GM21367 (cell line): ENCODE data around the gene MT3.
"Not testable (repeated sequence)": the region's sequence is repeated elsewhere in the genome, so short reads cannot be mapped to it uniquely, and the experiment has no call there.

ENCODE experiments used
- ATAC-seq: cut with Tn5 transposase; IDR thresholded peaks from one replicate; pipeline ENCODE4 v1.9.1; 2021; ENCODE audit not compliant: unreplicated experiment

MT3 gene

DNA sequence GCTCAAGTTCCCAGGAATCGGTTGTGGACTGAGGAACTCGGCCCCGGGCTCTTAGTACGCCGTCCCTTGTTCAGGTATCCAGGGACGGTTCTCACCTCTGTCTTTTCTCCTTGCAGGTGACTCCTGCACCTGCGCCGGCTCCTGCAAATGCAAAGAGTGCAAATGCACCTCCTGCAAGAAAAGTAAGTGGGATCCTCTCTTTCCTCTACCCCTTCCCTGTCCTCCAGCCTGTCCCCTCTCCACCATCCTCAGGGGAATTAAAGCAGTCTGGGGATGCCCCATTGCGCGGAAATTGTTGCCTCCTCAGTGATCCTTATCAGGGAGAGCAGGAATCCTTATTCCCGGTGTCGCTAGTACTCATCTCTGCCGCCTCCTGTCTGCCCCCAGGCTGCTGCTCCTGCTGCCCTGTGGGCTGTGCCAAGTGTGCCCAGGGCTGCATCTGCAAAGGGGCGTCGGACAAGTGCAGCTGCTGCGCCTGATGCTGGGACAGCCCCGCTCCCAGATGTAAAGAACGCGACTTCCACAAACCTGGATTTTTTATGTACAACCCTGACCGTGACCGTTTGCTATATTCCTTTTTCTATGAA, 19.6 kb downstream of the MT3 start:
- no peak for ATAC-seq

DNA sequence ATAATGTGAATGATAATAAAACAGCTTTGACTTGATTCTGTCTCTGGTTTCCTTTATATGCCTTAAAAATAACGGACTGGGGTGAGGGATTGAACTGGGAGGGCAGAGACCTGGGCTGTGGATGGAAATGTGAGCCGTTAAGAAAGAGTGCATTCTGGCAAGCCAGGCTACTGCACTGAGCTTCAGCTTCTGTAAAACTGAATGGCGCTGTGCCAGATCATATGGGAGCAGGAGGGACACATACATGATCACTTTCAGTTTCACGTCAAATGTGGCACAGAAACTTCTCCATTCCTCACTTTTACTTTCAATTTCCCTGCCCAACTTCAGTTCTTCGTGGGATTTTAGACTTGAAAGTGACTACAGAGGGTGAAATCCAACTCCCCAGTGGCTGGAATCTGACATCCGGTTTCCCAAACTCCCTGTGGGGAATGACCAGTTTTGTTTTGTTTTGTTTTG, 20.2 kb downstream of the MT3 start:
- peak; percentile 40 for ATAC-seq

DNA sequence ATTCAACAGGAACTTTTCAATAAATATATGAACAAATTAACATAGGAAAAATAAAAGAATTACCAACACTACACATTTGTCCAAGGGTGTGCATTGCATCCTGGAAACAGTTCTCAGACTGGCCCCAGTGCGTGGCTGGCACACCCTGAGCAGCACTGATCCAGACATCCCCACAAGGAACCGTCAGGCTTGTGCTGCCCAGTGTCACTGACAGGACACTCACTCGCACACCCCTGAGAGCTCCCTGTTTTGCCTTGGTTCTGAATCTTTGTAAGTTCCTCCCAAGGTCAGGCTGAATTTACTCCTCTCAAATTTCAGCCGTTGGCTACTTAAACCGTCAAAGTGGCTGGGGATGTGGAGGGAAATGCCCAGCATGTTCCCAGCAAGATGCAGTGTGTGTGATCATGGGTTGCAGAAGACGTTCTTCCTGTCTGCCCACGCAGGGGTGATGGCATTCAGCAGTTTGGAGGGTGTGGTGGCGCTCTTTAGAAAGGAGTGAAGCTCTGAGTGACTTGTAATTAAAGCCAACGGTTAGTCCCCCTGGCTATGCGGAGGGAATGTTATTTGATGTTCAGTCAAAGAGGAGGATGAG, 20.8 kb downstream of the MT3 start:
- no peak for ATAC-seq

DNA sequence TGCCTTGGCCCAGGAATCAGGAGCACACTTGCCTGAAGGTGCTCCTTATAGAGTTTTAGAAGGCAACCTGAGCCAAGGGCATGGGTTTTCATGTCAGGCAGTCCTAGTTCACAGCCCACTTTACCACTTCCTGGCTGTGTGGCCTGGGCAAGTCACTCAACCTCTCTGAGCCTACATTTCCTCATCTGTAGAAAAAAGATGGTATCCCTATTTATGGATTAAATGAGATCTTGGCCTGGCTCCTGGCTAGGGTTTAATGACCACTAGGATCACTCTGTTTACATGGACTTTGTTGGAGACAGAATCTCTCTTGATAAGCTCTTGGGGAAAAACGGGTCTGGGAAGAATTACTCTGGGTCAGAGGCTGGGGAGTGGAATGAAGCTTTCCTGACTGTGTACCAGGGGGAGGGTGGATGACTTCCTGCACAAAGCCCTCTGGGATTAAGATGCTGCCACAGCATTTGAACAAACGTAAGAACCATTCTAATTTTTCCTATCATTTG, 21.3 kb downstream of the MT3 start:
- ATAC-seq = no peak

DNA sequence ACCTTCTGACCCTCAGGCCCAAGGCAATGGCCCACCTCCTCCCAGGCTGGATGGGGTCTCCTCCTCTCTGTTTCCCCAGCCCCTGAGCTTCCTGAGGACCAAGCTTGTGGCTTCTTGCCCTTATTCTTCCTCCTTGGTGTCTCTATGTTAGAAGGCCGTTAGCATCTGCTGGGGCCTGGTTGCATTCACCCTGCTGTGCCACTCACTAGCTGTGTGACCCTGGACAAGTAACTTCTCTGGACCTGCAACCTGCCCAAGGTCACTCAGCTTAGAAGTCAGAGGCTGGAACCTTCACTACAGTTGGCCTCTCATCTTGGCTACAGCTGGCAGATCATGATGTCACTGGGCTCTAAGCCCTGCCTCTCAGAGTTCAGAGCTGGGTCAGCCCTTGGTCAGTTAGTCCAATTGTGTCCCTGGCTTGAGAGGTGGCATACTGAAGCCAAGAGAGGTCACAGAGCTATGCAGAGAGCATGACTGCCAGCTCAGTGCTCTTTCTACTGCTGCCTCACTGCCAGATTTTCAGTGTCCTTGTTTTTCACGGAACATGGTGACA, 22.0 kb downstream of the MT3 start:
- ATAC-seq = no peak

DNA sequence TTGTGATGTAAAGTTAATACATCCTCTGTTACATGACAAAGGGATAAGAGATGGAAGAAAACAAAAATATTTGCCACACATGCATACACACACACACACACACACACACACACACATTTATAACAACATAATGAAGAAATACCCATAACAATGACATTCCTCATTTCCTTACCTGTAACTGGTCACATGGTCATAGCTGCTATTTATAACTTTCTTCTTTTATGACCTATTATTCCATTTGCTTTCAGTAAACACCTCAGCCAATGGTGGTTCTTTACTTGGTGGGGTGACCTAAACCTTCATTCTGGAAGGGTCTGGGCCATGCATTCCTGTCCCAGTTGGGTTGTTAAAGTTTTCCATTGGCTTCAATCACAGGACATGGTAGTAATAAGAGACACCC, 24.4 kb downstream of the MT3 start:
- no peak for ATAC-seq

DNA sequence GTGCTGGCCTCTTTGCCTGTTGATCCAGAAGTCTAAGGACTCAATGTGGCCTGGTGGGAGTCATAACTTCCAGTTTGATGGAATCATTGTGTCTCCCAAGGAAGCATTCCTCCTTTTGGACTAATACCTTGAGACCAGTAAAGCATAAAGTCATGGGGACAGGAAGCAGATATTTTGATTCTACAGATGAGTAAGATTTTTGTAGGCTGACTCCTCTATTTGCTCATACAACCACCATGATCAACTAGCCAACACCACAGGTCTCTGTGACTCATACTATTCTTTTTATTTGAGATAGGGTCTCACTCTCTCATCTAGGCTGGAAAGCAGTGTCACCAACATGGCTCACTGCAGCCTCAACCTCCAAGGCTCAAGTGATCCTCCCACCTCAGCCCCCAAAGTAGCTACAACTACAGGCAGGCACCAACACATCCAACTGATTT, 25.2 kb downstream of the MT3 start:
- ATAC-seq = no peak

DNA sequence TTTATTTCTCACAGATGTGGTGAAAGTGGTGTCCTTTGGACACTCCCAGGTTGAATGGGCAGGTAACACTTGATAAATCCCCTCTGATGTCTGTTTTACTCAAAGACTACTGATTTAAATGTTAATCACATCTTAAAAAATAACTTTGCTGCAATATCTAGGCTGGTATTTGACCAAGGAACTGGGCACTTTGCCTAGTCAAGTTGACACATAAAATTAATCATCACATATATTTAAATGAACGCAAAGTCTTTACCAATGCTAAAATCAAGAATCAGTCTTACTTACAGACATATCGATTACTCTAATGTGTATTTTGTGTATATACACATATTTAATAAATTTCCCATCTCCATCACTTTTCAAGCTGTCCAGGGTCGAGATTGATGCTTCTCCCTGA, 26.0 kb downstream of the MT3 start:
- no peak for ATAC-seq

DNA sequence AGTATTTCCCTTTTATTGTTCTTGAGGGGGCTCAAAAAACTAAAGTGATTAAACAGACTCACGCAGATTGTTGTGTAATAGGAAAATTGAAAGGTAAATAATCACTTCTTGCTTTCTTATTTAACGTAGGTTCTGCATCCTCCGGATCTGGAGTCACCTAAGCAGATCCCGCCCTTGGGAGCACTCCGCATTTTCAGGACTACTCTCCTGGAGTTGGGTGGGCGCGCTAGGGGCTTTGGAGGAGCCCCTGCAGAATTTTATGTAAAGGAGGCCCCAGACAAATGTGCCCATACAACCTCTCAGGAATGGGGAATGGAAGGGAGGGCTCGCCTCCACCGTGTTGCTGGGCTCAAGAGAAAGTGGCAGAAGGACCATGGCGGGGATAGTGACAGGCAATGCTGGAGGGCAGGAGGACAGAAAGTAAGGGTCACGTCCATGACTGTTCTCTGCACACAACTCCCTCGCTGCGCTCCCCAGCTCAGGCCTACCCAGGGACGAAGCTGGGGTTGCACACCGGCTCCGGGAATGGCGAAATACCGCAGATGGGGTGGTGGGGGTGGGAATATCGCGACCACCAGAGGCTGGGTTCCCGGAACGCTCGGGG, 27.4 kb downstream of the MT3 start:
- ATAC-seq = no peak

DNA sequence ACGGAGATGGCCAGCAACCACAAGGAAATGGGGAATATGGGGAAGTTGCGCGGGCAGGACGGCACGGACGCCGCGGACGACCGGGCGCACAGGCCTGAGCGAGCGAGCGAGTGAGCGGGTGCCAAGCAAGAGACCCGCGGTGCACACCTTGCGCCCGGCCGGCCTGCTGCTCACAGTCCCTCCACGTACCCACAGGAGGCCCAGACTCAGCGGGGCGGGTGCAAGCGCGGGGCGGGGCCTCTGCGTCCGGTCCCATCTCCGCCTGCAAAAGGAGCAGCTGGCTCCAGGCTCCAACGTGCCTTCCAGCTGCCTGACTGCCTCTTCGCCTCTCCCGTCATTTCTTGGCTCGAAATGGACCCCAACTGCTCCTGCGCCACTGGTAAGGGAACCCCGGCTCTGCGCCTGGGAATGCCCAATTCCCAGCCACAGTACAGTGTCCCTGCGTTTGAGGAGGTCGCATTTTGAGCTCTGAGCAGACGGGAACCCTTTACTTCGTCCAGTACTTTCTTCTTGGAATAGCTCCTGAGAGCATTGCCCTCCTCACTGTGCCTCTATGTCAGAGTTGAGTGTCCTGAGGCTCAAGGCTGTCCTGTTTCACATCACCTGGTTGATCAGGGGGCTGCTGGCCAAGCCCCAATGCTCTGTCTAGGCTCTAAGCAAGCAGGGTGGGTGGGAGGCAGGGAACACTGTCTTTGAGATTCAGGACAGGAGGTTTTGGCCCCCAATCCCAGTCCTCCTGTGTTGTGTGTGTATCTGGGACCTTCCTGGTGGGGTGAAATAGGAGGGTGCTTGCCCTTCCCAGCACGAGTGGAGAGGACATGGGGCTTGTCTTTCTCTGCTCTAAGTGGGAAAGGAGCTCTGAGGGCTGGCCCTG, 28.1 kb downstream of the MT3 start:
- ATAC-seq = no peak

DNA sequence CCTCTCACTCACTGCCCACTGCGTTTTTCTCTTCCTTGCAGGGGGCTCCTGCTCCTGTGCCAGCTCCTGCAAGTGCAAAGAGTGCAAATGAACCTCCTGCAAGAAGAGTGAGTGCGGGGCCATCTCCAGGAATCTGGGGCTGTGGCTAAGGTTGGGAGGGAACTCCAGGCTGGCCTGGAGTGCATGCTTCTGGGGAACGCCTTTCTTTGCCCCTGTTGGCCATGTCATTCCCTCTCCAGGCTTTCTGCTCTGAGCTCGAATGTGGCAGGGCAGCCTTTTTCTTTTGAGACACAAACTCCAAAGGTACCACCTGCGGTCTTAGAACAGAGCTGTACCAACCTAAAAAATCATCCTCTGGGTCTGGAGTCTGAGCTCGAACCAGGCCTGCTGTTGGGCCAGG, 28.8 kb downstream of the MT3 start:
- ATAC-seq = no peak

DNA sequence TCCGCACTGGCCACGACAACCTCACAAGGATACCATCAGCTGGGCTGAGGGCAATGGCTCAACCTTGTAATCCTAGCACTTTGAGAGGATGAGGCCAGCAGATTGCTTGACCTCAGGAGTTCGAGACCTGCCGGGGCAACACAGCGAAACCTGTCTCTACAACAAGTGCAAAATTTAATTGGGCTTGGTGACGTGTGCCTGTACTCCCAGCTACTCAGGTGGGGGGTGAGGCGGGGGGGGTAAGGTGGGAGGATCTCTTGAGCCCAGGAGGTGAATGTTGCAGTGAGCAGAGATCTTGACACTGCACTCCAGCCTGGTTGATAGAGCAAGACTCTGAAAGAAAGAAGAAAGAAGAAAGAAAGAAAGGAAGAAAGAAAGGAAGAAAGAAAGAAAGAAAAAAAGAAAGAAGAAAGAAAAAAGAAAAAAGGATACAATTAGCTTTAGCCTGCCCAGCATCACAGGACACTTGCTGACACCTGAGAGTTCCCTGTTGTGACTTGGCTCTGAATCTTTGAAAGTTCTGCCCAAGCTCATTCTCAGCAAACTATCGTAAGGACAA, 31.1 kb downstream of the MT3 start:
- no peak for ATAC-seq

DNA sequence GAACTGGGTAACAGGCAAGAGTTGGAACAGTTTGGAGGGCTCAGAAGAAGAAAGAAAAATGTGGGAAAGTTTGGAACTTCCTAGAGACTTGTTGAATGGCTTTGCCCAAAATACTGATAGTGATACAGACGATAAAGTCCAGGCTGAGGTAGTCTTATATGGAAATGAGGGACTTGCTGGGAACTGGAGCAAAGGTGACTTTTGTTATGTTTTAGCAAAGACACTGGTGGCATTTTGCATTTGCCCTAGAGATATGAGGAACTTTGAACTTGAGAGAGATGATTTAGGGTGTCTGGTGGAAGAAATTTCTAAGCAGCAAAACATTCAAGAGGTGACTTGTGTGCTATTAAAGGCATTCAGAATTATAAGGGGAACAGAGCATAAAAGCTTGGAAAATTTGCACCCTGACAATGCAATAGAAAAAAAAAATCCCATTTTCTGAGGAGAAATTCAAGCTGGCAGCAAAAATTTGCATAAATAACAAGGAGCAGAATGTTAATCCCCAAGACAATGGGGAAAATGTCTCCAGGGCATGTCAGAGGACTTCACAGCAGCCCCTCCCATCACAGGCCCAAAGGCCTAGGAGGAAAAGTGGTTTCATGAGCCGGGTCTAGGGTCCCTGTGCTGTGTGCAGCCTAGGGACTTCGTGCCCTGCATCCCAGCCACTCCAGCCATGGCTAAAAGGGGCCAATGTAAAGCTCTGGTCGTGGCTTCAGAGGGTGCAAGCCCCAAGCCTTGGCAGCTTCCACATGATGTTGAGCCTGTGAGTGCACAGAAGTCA, 32.5 kb downstream of the MT3 start:
- ATAC-seq = not testable (repeated sequence)

DNA sequence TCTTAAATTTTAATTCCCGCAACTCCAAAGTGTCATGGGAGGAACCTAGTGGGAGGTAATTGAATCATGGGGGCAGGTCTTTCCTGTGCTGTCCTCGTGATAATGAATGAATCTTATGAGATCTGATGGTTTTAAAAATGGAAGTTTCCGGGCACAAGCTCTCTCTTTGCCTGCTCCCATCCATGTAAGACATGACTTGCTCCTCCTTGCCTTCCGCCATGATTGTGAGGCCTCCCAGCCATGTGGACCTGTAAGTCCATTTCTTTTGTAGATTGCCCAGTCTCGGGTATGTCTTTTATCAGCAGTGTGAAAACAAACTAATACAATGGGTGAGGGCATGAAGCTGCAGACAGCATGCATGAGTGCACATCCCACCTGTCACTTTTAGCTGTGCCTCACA, 33.9 kb downstream of the MT3 start:
- not testable (repeated sequence) for ATAC-seq

DNA sequence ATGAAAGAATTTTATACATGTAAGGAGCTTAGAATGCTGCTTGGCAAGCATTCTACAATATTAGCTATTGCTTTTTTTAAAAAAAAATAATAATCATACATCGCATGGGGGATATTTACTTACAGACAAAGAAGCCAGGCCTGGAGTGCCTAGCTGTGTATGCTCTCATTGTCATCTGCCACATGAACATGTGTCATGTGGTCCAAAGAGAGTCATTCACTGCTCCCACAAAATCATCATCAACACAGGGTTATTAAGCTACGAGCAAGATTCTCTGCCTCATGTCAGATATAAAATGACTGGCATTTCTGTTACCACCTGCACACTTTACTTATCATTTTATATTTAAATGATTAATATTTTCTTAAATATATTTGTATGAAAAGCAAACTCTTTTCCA, 34.3 kb downstream of the MT3 start:
- ATAC-seq = no peak

DNA sequence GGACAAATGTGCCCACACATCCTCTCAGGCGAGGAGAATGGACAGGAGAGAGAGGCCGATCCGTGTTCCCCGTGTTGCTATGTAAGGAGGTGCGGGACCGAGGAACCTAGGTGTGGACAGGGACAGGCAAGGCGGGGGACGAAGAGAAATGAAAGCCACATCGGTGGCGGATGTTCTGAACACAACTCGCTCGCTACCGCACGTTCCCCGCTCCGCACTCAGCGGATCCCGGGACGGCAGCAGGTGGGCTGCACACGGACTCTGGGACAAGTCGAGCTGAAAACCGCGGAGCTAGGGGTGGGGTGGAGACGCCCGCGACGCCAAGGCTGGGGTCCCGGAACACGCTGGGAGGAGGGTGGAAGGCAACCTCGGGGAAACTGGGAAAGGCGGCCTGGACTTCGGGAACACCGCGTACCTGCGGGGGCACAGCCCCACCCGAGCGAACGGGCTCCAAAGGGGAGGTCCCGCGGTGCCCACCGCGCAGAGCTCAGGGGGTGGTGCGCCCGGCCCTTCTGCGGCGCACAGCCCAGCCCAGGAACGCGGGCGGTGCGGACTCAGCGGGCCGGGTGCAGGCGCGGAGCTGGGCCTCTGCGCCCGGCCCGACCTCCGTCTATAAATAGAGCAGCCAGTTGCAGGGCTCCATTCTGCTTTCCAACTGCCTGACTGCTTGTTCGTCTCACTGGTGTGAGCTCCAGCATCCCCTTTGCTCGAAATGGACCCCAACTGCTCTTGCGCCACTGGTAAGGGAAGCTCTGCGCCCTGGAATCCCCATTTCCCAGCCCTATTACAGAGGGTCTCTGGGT, 36.0 kb downstream of the MT3 start, which contains the start of gene MT1E:
Gene MT1E, plus strand, starts transcription at position 642 of the 803 bp plus-strand sequence. Its CDS starts 71 bp downstream, at position 713.
- ATAC-seq = no peak

DNA sequence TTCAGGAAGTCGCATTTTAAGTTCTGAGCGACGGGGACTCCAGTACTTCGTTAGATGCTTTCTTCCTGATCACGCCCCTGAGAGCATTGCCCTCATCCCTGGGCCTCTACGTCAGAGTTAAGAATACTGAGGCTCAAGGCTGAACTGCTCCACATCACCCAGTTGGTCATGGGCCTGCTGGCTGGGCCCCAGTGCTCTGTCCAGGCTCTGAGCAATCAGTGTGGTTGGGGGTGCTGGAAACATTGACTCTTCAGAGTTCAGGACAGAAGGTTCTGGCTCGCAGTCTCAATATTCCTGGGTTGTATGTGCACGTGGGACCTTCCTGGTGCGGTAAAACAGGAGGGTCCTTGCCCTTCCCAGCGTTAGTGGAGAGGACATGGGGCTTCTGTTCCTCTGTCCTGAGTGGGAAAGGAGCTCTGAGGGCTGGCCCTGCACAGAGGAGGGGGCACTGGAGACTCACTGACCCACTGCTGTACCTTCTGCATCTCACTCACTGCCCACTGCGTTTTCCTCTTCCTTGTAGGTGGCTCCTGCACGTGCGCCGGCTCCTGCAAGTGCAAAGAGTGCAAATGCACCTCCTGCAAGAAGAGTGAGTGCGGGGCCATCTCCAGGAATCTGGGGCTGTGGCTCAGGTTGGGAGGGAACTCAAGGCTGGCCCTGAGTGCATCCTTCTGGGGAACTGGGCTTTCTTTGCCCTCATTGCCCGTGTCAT, 36.8 kb downstream of the MT3 start:
- no peak for ATAC-seq

DNA sequence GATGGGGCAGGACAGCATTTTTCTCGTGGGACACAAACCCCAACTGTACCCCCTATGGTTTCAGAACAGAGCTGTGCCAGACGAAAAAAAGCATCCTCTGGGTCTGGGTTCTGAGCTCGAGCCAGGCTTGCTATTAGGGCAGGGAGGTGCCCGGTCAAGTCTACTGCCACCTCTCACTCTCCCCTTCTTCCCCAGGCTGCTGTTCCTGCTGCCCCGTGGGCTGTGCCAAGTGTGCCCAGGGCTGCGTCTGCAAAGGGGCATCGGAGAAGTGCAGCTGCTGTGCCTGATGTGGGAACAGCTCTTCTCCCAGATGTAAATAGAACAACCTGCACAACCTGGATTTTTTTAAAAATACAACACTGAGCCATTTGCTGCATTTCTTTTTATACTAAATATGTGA, 37.4 kb downstream of the MT3 start:
- no peak for ATAC-seq
